Uterus (tissue), 4 donors: Measurements from ENCODE around the gene PSTPIP1. TPM values are rescaled to one million over a fixed set of nuclear protein-coding genes. Genes with fewer than 3 reads are reported as not detected.

ENCODE experiments used
- DNase-seq, 2 donors: peaks; one replicate each; pipeline ENCODE4 v3.0.0-alpha.2; 2019 to 2020
- H3K27ac ChIP-seq, 2 donors: fragments of 200-600 bp; sonication (generic); 1 replicate in 1 of 2; 2 replicates in 1 of 2; pipeline ENCODE4 v1.5.1; 2016 to 2018
- H3K27me3 ChIP-seq, 2 donors: fragments of 200-600 bp; sonication (generic); one replicate each; pipeline ENCODE4 v1.5.1; 2018 to 2019; ENCODE audit warnings: control low read depth in 1 of 2
- H3K36me3 ChIP-seq, 2 donors: fragments of 200-600 bp; sonication (generic); one replicate each; pipeline ENCODE4 v1.5.1; 2019; ENCODE audit warnings: control low read depth in 1 of 2
- H3K4me1 ChIP-seq, 2 donors: fragments of 200-600 bp; sonication (generic); one replicate each; pipeline ENCODE4 v1.5.1; 2018 to 2019; ENCODE audit warnings: control low read depth in 1 of 2
- H3K4me3 ChIP-seq, 2 donors: fragments of 200-600 bp; sonication (generic); 1 replicate in 1 of 2; 2 replicates in 1 of 2; pipeline ENCODE4 v1.5.1; 2018 to 2019; ENCODE audit warnings: mild to moderate bottlenecking in 1 of 2
- H3K9me3 ChIP-seq, 2 donors: fragments of 200-600 bp; sonication (generic); one replicate each; pipeline ENCODE4 v1.5.1; 2019; ENCODE audit warnings: control low read depth in 1 of 2
- CTCF ChIP-seq, 4 experiments: fragments of 200-600 bp in 2 of 4; fragments of 450-650 bp in 2 of 4; sonication (generic) in 2 of 4; IDR thresholded peaks; one replicate each; pipeline ENCODE4 v1.5.1; 2016 to 2019; ENCODE audit warnings: antibody characterized with exemption in 4 of 4, mild to moderate bottlenecking in 2 of 4, moderate library complexity in 1 of 4
- POLR2A ChIP-seq, 2 donors: fragments of 450-650 bp; IDR thresholded peaks; one replicate each; pipeline ENCODE4 v1.6.1; 2016; ENCODE audit warnings: antibody characterized with exemption in 2 of 2, mild to moderate bottlenecking in 1 of 2, moderate library complexity in 1 of 2
- intact Hi-C: fragments of 100-400 bp; cut with DNase I; formaldehyde crosslinking; loops from one replicate; pipeline ENCODE4 v1.15.1; 2023; ENCODE audit warnings: low total_unique reads
- total RNA-seq, 4 donors: library from RNA; depleted of rRNA in 3 of 4; stranded (reverse); fragments of >200 nt in 3 of 4; gene quantifications; one replicate each; pipeline versions ENCODE4 v1.1.0 to v1.2.4, GENCODE V29; 2014 to 2023
- donor health status: DM: yes; HTN: yes; CAD: no.

The PSTPIP1 gene
- total RNA-seq, 4 donors from 2014 or later, result 1.3 to 10.0 (median 4.7) TPM; not detected in 1

GRCh38 chr15:77009646-77010311, 14.9 kb downstream of the PSTPIP1 start:
- TF ChIP-seq POLR2A (IDR thresholded peaks at IDR 0.05) (no peak), CTCF (IDR thresholded peaks at IDR 0.05) (no peak)
- H3K27ac ChIP-seq, result no peak overlapping the region
- H3K4me1 ChIP-seq, result no peaks in the 10 kb centered on the region
- H3K36me3 ChIP-seq, result no peaks in the 10 kb centered on the region
- H3K9me3 ChIP-seq, result no peaks in the 10 kb centered on the region
- intact Hi-C loops, result no loop called here
- H3K27me3 ChIP-seq, result no peaks in the 10 kb centered on the region
- no peak for DNase-seq
- H3K4me3 ChIP-seq, result no peak overlapping the region

GRCh38 chr15:77010312-77010686, 15.4 kb downstream of the PSTPIP1 start:
- DNase-seq, result no peak
- Histone ChIP-seq H3K36me3 (no peaks in the 10 kb centered on the region), H3K4me3 (no peak overlapping the region), H3K9me3 (no peaks in the 10 kb centered on the region), H3K27ac (no peak overlapping the region), H3K4me1 (no peaks in the 10 kb centered on the region), H3K27me3 (no peaks in the 10 kb centered on the region)
- TF ChIP-seq CTCF (IDR thresholded peaks at IDR 0.05) (no peak), POLR2A (IDR thresholded peaks at IDR 0.05) (no peak)
- intact Hi-C loops, result no loop called here

- intact Hi-C loops, result no loop called here
- no peaks in the 10 kb centered on the region for H3K27me3 ChIP-seq
- H3K36me3 ChIP-seq, result no peaks in the 10 kb centered on the region
- H3K4me1 ChIP-seq, result no peaks in the 10 kb centered on the region
- no peaks in the 10 kb centered on the region for H3K9me3 ChIP-seq
- no peak overlapping the region for H3K27ac ChIP-seq
- no peak for DNase-seq
- H3K4me3 ChIP-seq, result no peak overlapping the region
- TF ChIP-seq POLR2A (IDR thresholded peaks at IDR 0.05) (no peak), CTCF (IDR thresholded peaks at IDR 0.05) (no peak)
Measured at GRCh38 chr15:77010857-77011256, 15.9 kb downstream of the PSTPIP1 start.

- TF ChIP-seq POLR2A (IDR thresholded peaks at IDR 0.05) (no peak), CTCF (IDR thresholded peaks at IDR 0.05) (no peak)
- DNase-seq, result no peak
- no peak overlapping the region for H3K4me3 ChIP-seq
- no peaks in the 10 kb centered on the region for H3K4me1 ChIP-seq
- H3K27me3 ChIP-seq, result no peaks in the 10 kb centered on the region
- no peaks in the 10 kb centered on the region for H3K36me3 ChIP-seq
- H3K27ac ChIP-seq, result no peak overlapping the region
- H3K9me3 ChIP-seq, result no peaks in the 10 kb centered on the region
- intact Hi-C loops, result no loop called here
Measured at GRCh38 chr15:77012117-77012712, 17.3 kb downstream of the PSTPIP1 start.

- H3K4me3 ChIP-seq, result no peak overlapping the region
- DNase-seq, result no peak
- H3K4me1 ChIP-seq, result no peaks in the 10 kb centered on the region
- intact Hi-C loops, result no loop called here
- no peak overlapping the region for H3K27ac ChIP-seq
- no peaks in the 10 kb centered on the region for H3K9me3 ChIP-seq
- H3K27me3 ChIP-seq, result no peaks in the 10 kb centered on the region
- TF ChIP-seq POLR2A (IDR thresholded peaks at IDR 0.05) (no peak), CTCF (IDR thresholded peaks at IDR 0.05) (no peak)
- no peaks in the 10 kb centered on the region for H3K36me3 ChIP-seq
Measured at GRCh38 chr15:77012868-77013267, 17.9 kb downstream of the PSTPIP1 start.
